Astrocyte (in vitro differentiated cells and primary cell): ENCODE results near the gene PTPRD.

ENCODE experiments used
- EZH2 ChIP-seq: IDR thresholded peaks from 2 replicates; pipeline ENCODE4 v1.6.1; 2012; ENCODE audit warnings: mild to moderate bottlenecking, low read length, inconsistent platforms; ENCODE audit not compliant: insufficient read depth
- TF ChIP-seq, protein P1 (sequence below): IDR thresholded peaks from 2 replicates; pipeline ENCODE4 v1.5.1; 2011; ENCODE audit warnings: low read depth, mild to moderate bottlenecking, inconsistent platforms, low read length, moderate library complexity; ENCODE audit not compliant: insufficient read depth

DNA sequence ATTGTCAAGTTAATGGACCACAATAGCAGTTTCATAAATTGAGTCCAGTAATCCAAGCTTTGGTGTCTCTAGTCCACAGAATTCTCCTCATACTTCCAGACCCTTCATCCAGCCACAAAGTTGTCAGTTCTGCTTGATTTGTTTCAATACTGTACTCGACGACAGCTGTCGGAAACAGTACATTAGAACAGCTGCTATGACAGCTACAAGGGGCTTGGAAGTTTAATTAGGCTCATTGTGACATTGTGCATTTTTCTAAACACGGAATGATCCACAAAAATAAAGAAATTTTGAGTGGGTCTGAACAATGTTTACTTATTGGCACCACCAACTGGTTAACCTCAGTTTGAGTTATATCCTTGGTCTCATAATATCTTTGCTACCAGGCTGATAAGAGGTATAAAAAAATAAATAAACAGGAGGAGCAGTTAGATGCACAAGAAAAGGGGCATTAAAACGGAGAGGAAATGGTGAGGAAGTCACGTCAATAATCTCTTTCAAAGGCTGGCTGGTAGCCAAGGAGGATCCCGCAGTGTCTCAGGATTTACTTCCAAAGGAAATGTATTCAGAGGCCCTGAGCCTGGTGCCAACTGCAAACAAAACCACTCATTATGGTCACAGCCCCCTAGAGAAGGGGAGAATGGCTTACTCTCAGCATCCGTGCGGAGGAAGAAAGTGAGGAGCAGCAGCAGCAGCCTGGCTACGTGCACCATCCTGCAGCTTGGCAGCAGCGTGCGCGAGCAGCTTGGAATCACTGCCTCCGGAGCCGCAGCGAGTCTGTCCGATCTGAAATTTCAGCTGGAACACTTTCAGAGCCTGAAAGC is 1879.5 kb downstream of the PTPRD start:
- TF ChIP-seq, protein P1, sequence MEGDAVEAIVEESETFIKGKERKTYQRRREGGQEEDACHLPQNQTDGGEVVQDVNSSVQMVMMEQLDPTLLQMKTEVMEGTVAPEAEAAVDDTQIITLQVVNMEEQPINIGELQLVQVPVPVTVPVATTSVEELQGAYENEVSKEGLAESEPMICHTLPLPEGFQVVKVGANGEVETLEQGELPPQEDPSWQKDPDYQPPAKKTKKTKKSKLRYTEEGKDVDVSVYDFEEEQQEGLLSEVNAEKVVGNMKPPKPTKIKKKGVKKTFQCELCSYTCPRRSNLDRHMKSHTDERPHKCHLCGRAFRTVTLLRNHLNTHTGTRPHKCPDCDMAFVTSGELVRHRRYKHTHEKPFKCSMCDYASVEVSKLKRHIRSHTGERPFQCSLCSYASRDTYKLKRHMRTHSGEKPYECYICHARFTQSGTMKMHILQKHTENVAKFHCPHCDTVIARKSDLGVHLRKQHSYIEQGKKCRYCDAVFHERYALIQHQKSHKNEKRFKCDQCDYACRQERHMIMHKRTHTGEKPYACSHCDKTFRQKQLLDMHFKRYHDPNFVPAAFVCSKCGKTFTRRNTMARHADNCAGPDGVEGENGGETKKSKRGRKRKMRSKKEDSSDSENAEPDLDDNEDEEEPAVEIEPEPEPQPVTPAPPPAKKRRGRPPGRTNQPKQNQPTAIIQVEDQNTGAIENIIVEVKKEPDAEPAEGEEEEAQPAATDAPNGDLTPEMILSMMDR = no peak
- no peak for TF ChIP-seq EZH2
